Endothelial cell of umbilical vein (primary cell): ENCODE data around the gene MCEMP1.

Source experiments
- EZH2 ChIP-seq: IDR thresholded peaks from 2 replicates; pipeline ENCODE4 v1.6.1; 2012; ENCODE audit warnings: borderline replicate concordance, low read depth, mild to moderate bottlenecking, moderate library complexity, low read length, inconsistent platforms; ENCODE audit not compliant: severe bottlenecking
- GATA2 ChIP-seq: IDR thresholded peaks from 2 replicates; pipeline ENCODE4 v1.7.0; 2011; ENCODE audit warnings: low read depth, mild to moderate bottlenecking, moderate library complexity, mixed read lengths, low read length; ENCODE audit not compliant: insufficient read length, insufficient read depth
- POLR2A ChIP-seq: IDR thresholded peaks from 2 replicates; pipeline ENCODE4 v1.6.1; 2012; ENCODE audit warnings: low read depth, mild to moderate bottlenecking, control low read depth, low read length
- POLR2AphosphoS5 ChIP-seq: IDR thresholded peaks from 2 replicates; pipeline ENCODE4 v1.6.1; 2012; ENCODE audit warnings: low read depth, mild to moderate bottlenecking, control low read depth, low read length, moderate library complexity; ENCODE audit not compliant: insufficient read depth
- TF ChIP-seq, protein P1 (sequence below), 2 donors: IDR thresholded peaks; 1 replicate in 1 of 2; 2 replicates in 1 of 2; pipeline ENCODE4 v1.5.1; 2011; ENCODE audit warnings: low read length in 2 of 2, mild to moderate bottlenecking in 2 of 2, moderate library complexity in 2 of 2, control low read depth in 1 of 2, inconsistent platforms in 1 of 2, low read depth in 1 of 2; ENCODE audit not compliant: insufficient read depth in 1 of 2; ENCODE audit errors: extremely low read depth in 1 of 2
- TF ChIP-seq, protein P2 (sequence below): IDR thresholded peaks from 2 replicates; pipeline ENCODE4 v1.6.1; 2011; ENCODE audit not compliant: insufficient read depth, insufficient read length

DNA sequence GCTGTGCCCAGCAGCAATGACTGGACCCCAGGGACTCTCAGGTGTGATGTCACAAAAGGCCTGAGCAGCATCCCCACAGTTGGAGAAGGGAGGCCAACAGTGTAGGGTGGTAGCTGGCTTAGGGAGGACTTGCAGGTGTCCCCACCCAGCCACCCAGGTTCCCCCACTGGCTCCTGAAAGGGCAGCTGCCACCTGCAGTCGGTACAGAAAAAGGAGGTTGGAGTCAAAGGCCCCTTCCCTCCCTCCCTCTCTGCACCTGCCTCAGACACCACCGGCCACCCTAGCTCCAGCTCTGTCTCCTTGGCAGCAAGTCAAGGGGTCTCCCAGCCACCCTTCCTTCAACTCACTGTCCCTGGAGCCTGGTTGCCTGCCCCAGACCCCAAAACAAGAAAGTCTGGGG, 43.2 kb upstream of the MCEMP1 start, which contains the start of gene PCP2:
- TF ChIP-seq, protein P1, sequence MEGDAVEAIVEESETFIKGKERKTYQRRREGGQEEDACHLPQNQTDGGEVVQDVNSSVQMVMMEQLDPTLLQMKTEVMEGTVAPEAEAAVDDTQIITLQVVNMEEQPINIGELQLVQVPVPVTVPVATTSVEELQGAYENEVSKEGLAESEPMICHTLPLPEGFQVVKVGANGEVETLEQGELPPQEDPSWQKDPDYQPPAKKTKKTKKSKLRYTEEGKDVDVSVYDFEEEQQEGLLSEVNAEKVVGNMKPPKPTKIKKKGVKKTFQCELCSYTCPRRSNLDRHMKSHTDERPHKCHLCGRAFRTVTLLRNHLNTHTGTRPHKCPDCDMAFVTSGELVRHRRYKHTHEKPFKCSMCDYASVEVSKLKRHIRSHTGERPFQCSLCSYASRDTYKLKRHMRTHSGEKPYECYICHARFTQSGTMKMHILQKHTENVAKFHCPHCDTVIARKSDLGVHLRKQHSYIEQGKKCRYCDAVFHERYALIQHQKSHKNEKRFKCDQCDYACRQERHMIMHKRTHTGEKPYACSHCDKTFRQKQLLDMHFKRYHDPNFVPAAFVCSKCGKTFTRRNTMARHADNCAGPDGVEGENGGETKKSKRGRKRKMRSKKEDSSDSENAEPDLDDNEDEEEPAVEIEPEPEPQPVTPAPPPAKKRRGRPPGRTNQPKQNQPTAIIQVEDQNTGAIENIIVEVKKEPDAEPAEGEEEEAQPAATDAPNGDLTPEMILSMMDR (IDR thresholded peaks at IDR 0.05; ENCODE audit: extremely low read depth in 1 of 2, insufficient read depth in 1 of 2, low read depth in 1 of 2, low read length in 2 of 2) = no peak
- TF ChIP-seq POLR2A (no peak), EZH2 (no peak), POLR2AphosphoS5 (no peak), GATA2 (no peak)
- TF ChIP-seq, protein P2, sequence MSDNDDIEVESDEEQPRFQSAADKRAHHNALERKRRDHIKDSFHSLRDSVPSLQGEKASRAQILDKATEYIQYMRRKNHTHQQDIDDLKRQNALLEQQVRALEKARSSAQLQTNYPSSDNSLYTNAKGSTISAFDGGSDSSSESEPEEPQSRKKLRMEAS = no peak
